Measurements from ENCODE around the gene ZNF157.
"Not testable (repeated sequence)": the region's sequence is repeated elsewhere in the genome, so short reads cannot be mapped to it uniquely, and the experiment has no call there.

ZNF157 gene

DNA sequence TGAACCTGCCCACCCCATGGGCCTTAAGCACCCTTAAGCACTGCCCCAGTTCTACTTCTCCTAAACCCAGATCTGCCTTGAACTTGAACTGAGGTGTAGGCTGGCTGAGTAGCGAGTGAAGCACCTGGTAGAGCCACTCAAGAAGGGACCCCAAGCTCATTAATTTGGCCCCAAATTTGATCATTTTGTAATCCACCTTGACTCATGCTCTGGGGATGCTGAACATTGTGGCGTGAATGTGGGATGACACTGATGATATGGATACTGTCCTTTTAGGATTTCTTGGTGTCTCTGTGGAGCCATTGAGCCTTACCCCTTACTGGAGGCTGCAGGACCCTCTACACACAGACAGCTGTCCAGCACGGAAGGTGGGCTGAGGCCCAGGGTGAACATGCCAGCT is at the start of gene ZNF157:
Gene ZNF157 (plus strand): TSS at position 301 of the 400 bp plus-strand sequence. CDS start 91 bp downstream, at position 392.
- no peak for DNase-seq

- peak; percentile 27 for DNase-seq
Measured at GRCh38 chrX:47321386-47321785, 49.0 kb upstream of the ZNF157 start.

GRCh38 chrX:47321823-47322371 is 48.5 kb upstream of the ZNF157 start:
- no peak for DNase-seq

- DNase-seq = no peak
Measured at GRCh38 chrX:47327902-47328301, 42.5 kb upstream of the ZNF157 start.

DNA sequence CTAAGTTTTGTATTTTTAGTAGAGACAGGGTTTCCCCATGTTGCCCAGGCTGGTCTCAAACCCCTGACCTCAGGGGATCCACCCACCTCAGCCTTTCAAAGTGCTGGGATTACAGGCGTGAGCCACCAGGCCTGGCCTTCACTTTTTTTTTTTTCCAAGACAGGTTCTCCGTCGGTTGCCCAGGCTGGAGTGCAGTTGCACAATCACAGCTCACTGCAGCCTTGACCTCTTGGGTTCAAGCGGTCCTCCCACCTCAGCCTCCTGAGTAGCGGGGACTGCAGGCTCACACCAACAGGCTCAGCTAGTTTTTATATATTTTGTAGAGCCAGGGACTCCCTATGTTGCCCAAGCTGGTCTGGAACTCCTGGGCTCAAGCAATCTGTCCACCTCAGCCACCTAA is 37.6 kb upstream of the ZNF157 start:
- not testable (repeated sequence) for DNase-seq

DNA sequence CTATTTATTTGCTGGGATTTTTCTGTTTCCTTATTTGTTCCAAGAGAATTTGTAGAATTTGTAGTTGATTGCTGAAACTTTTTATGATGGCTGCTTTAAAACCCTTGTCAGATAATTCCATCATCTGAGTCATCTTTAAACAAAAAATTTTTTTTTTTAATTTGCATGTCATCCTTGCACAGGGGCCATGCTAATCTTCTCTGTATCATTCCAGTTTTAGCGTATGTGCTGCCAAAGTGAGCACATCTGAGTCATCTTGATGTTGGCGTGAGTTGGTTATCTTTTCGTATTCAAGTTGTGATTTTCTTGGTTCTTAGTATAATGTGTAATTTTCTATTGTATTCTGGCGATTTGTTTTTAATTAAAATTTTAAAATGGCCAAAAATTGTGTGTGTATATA is 18.7 kb upstream of the ZNF157 start:
- DNase-seq = peak; percentile 37

GRCh38 chrX:47358387-47359065 is 11.9 kb upstream of the ZNF157 start:
- no peak for DNase-seq

- DNase-seq = no peak
Measured at GRCh38 chrX:47360423-47361179, 9.8 kb upstream of the ZNF157 start.

- DNase-seq = peak; percentile 85
Measured at GRCh38 chrX:47361538-47362511, 8.6 kb upstream of the ZNF157 start.

- peak; percentile 55 for DNase-seq
Measured at GRCh38 chrX:47366041-47366722, 4.2 kb upstream of the ZNF157 start.

GRCh38 chrX:47373198-47373597 is 2.8 kb downstream of the ZNF157 start:
- no peak for DNase-seq

GRCh38 chrX:47380268-47380667 is 9.9 kb downstream of the ZNF157 start:
- no peak for DNase-seq

GRCh38 chrX:47380837-47381236 is 10.5 kb downstream of the ZNF157 start:
- not testable (repeated sequence) for DNase-seq

- DNase-seq = peak; percentile 14
Measured at GRCh38 chrX:47384502-47384901, 14.1 kb downstream of the ZNF157 start.

GRCh38 chrX:47390780-47391179 is 20.4 kb downstream of the ZNF157 start:
- DNase-seq = no peak

GRCh38 chrX:47413179-47413594 is 42.8 kb downstream of the ZNF157 start:
- no peak for DNase-seq

- DNase-seq = no peak
Measured at GRCh38 chrX:47420265-47420664, 49.9 kb downstream of the ZNF157 start.

DNA sequence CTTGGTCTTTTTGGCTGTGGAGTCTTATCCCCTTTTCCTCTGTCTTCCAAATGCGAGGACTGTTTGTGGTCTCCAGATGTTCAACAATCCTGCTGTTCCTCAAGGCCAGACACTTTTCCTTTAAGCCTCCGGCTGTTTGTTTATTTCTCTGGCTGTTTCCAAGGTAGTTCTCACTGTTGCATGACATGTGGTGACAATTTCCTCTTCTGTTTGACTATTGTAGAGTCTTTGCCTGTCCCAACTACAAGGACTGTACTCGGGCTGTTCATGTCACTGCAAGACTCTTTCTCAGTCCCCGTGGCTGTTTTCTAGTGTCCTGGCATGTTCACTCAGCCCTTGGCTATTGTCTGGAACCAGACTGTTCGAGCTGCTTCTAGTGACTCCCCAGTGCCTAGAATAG is 50.6 kb downstream of the ZNF157 start:
- DNase-seq = no peak

- DNase-seq = no peak
Measured at GRCh38 chrX:47422444-47422843, 52.1 kb downstream of the ZNF157 start.

- no peak for DNase-seq
Measured at GRCh38 chrX:47430925-47431324, 60.5 kb downstream of the ZNF157 start.

DNA sequence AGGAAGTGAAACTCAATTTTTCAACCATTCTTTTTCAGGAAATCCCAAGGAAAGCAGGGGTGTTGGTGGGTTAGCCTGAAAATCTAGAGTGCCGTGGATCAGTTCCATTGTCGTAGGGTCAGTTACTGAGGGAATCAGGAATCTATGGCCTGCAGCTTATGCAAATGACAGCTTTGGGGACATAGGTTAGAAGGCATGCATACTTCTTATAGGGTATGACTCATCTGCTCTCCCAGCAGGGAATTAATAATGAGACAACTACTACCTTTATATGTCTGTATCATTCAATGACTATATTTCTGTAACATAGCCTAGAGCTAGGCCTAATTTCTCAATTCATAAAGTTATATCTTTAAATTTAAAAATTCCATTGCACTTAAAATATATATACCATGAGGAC is 76.1 kb downstream of the ZNF157 start:
- no peak for DNase-seq

DNA sequence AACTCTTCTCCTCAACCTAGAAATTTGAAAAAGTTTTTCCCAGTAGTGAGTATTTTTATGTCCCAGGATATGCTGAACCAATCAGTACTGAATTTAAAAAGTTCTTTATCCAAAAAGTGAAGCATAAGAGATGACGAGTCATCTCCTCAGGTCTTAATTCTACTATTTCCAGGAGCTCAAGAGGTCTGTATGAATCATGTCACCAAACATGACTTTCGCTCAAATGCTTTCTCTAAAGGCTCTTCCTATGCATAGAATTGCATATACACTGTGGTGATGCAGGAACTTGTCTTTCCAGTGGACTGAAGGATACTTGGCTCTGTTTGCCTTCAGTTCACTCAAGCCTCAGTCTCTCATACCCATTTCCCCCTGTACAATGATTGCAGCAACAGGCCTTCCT is 76.6 kb downstream of the ZNF157 start:
- no peak for DNase-seq

Data from HCEC 1CT (cell line).